AML-193 (cell line): Measurements from ENCODE around the gene DOK4.
"Not testable (repeated sequence)": the region's sequence is repeated elsewhere in the genome, so short reads cannot be mapped to it uniquely, and the experiment has no call there.

Experiments used
- DNase-seq, 2 experiments: peaks; one replicate each; lab custom pipeline; 2025; lab: John Stamatoyannopoulos, UW

DOK4 gene

GRCh38 chr16:57501492-57501891 is 15.2 kb upstream of the DOK4 start:
- no peak for DNase-seq

DNA sequence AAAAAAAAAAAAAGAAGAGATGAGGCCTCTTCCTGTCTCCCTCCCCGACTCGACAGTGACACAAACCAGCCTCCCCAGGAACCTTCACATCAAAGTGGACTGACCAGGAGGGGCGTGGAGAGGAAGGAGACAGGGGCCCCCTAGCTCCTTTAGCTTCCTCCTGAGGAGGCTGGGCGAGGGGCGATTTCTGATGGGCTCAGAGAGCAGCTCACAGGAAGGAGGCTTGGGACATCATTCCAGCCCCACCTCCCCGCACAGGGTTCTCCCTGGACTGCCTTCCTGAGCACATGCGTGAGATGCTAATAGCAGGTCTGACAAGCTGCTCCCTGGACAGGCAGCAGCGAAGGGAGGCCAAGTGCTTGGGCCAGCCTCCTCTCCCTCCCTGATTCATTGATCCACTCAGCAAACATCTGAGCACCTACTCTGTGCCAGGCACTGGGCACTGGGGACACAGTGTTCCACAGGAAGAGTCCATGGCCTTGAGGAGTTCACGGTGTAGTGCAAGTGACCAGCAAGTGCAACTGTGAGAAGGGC is 14.4 kb upstream of the DOK4 start:
- DNase-seq: no peak

- not testable (repeated sequence) for DNase-seq
These were observed 13.6 kb upstream of the DOK4 start for GRCh38 chr16:57499941-57500340.

GRCh38 chr16:57498031-57498430 is 11.7 kb upstream of the DOK4 start:
- DNase-seq: no peak

DNA sequence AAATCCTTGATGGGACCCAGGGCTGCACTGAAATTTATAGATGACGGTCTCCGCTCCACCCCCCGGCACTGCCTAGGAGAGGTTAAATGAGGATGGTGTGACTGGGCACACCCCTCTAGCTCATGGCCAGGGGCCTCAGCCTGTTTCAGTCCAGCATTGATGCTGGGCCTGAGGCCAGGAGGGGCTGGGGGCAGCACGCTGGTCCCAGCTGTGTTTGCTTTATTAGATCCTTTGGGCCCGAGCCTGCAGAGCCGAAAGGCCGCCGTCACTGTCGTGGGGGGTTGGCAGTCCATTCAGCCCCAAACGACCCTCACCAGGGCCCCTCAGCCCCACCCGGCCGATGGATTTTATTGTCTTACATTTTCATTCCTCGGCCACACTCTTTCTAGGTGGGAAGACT is 10.8 kb upstream of the DOK4 start:
- DNase-seq: no peak

- DNase-seq: no peak
These were observed 7.5 kb upstream of the DOK4 start for GRCh38 chr16:57493767-57494166.

DNA sequence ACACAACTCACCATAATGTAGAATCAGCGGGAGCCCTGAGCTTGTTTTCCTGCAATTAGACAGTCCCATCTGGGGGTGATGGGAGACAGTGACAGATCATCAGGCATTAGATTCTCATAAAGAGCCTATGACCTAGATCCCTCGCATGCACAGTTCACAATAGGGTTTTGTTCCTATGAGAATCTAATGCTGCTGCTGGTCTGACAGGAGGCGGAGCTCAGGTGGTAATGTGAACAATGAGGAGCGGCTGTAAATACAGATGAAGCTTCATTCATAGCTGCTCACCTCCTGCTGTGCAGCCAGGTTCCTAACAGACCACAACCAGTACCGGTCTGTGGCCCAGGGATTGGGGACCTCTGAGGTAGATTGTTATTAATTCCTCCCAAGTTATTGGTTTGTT is 2.9 kb upstream of the DOK4 start:
- no peak for DNase-seq

DNA sequence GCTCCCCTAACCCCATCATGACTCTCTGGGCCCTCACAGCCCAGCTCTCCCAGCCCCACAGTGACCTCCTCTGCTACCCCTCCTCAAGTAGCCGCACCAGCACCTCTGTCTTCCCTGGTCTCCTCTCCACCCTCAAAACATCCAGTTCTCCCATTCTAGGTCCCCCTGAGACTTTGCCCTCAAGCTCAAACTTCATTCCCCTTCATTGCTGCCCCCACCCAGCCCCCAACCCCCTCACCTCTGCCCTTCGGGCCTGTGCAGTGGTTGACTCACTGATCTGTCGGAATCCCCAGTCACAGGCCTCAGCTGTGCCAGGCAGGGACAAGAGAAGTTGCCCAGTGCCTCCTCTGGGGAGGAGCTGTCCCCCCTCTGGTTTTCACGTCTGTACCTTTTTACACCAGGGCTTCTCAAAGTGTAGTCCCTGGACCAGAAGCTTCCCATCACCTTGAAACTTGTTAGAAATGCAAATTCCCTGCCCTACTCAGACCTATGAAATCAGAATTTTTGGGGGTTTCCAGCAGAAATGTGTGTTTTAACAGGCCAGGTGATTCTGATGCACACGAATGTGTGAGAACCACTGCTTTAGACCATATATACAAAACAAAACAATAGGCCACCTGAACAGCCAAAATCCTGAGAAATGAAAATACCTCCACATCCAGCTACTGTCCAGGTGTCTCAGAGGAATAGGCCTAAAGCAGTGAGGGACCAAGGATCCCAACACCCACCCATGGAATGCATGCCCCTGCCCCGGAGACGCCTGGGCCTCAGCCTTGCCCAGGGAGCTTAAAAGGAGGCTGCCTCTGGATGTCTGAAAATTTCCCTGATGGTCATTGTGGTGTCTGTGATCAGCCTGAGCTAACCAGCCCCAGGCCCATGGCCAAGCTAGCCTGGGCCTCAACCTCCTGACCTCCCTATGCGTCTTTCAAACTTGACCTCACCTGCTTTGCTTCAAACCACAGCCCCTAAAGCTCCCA is 853 bp upstream of the DOK4 start:
- no peak for DNase-seq

- DNase-seq: no peak
These were observed 990 bp downstream of the DOK4 start for GRCh38 chr16:57485091-57485915.

DNA sequence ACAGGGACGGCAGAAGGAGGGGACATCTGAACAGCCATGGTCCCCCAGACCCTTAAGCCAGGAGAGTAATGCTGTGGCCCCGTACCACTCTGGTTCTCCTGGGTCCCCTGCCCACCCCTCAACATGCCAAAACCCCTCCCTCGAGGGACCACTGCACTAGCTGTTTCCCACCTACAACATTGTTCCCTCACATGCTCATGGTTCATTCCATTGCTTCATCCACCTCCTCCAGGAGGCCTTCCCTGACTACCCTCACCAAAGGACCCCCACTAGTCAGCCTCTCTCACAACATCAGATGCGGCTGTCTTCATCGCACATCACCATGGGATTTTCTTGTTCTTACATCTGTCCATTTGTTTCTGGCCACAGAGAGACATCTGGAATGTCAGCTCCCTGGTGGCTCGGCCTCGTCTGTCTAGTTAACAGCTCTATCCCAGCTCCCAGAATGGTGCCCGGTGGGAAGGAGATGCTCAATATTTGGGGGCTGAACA is 1.7 kb downstream of the DOK4 start:
- no peak for DNase-seq

DNA sequence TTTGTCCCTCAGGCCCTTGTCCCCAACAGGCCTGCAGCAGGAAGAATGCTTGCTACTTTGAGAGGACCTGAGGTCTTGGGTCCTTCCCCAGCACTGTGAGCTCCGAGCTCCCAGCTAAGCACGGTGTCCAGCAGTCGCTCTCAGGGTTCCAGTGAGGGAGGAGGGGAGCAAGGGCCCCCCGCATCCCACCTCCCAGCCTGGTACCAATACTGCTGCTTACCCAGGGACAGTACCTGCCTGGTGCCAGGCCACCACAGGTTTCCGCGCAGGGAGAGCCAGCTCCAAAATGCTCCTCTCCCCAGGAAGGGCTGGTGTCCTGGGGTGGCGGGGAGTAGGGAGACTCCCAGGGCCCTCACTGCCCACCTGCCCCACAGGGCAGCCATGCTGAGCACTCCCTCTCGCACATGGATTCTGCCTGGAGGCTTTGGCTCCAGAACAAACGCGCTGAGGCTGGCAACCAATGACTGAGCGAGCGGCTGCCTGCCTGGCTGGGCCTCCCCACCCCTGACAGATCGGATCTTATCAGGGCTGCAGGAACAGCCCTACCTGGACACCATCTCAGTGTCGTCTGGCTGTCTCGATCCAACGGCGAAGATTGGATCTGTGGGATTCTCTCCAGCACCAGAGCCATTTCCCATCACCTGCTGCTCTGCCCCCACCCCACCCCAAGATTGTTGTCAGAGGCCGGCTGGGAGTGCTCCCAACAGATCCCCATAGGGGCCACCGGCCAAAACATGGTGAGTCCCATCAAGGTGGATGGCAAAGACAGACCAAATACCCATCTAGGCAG is 2.4 kb downstream of the DOK4 start:
- DNase-seq: no peak

DNA sequence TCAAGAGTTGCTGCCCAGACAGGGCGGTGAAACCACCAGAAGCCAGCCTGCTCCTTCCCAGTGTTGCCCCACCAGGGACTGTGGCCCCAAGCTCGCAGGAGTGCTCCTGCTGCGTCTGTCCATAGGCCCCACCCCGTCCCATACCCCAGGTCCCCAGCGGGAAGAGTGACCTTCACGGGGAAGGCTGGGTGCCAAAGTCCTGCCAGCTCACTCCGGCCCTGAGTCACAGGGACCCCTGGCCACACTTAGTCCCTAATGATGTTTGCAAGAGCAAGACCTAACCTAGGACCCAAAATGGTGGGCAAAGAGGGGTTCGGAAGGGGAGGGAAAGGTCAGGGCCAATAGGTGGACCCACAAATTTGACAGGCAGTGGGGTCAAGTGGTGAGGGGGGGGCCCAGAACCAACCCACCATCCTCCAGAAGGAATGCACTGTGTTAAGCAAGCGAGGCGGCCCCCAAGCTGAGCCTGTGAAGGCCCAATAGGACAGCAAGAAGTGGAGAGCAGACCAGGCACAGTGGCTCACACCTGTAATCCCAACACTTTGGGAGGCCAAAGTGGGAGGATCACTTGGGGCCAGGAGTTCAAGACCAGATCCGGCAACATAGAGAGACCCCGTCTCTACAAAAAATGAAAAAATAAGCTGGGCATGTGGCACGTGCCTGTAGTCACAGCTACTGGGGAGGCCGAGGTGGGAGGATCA is 3.3 kb downstream of the DOK4 start:
- no peak for DNase-seq

- no peak for DNase-seq
These were observed 4.9 kb downstream of the DOK4 start for GRCh38 chr16:57481421-57481820.

- DNase-seq: no peak
These were observed 5.5 kb downstream of the DOK4 start for GRCh38 chr16:57480754-57481230.

GRCh38 chr16:57479976-57480753 is 6.1 kb downstream of the DOK4 start:
- no peak for DNase-seq

GRCh38 chr16:57479205-57479975 is 6.9 kb downstream of the DOK4 start:
- no peak for DNase-seq

GRCh38 chr16:57478396-57479204 is 7.7 kb downstream of the DOK4 start:
- no peak for DNase-seq

DNA sequence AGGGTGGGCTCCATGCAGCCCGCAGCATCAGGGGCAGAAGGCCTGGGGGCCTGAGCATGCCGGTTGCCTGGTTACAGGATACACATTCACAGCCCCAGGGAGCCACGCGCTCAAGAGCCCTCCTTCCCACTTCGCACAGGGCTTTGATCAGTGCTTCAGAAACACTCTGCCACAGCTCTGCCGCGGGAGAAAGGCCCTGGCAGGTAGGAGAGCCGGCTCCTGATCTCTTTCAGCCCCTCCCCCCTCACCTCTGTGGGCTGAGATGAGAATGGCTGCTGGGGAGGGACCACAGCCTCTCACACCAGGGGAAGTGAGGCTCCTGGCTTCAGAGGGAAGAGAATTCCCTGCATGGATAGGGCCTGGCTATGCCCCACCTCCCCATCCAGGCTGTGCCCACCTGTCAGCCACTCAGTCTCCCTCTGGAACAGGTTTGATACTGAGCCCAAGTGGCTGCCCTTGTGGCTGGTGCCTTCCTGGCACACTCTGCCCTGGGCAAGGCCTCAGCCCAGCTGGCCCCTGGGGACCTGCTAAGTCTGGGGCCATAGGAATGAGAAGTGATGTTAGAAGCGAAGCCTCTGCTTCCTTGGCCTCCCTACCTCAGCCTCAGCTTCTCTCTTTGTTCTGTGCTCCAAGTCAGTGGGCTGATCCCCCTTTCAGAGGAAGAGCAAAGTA is 8.6 kb downstream of the DOK4 start:
- no peak for DNase-seq
